ENCODE data around the gene LEMD1.
A peak's percentile ranks its signal among the peaks of the same experiment; 100 is the strongest.

Gene LEMD1

GRCh38 chr1:205356440-205357139 lies 65.3 kb downstream of the LEMD1 start, which contains the start of gene KLHDC8A:
KLHDC8A (minus strand) TSS chr1:205356922; CDS start chr1:205343604, 13,318 bp downstream.
- DNase-seq (ENCODE audit: low read depth in 4 of 4, low spot score in 1 of 4), result no peak

- DNase-seq (ENCODE audit: low read depth in 4 of 4, low spot score in 1 of 4), result no peak
Measured at GRCh38 chr1:205355075-205355453, 66.8 kb downstream of the LEMD1 start.

GRCh38 chr1:205354259-205355074 lies 67.4 kb downstream of the LEMD1 start:
- peak; percentile 36 to 45 (median 42) for DNase-seq (ENCODE audit: low read depth in 4 of 4, low spot score in 1 of 4)

GRCh38 chr1:205353612-205354011 lies 68.2 kb downstream of the LEMD1 start:
- no peak for DNase-seq (ENCODE audit: low read depth in 4 of 4, low spot score in 1 of 4)

- no peak for DNase-seq (ENCODE audit: low read depth in 4 of 4, low spot score in 1 of 4)
Measured at GRCh38 chr1:205353191-205353590, 68.7 kb downstream of the LEMD1 start.

GRCh38 chr1:205351984-205352713 lies 69.7 kb downstream of the LEMD1 start:
- no peak for DNase-seq (ENCODE audit: low read depth in 4 of 4, low spot score in 1 of 4)

- no peak for DNase-seq (ENCODE audit: low read depth in 4 of 4, low spot score in 1 of 4)
Measured at GRCh38 chr1:205350691-205351141, 71.1 kb downstream of the LEMD1 start.

- DNase-seq (ENCODE audit: low read depth in 4 of 4, low spot score in 1 of 4), result no peak
Measured at GRCh38 chr1:205350124-205350523, 71.7 kb downstream of the LEMD1 start.

GRCh38 chr1:205348554-205349487 lies 73.0 kb downstream of the LEMD1 start:
- DNase-seq (ENCODE audit: low read depth in 4 of 4, low spot score in 1 of 4), result no peak

GRCh38 chr1:205346956-205347574 lies 74.8 kb downstream of the LEMD1 start:
- DNase-seq (ENCODE audit: low read depth in 4 of 4, low spot score in 1 of 4), result no peak

GRCh38 chr1:205345761-205346160 lies 76.1 kb downstream of the LEMD1 start:
- DNase-seq (ENCODE audit: low read depth in 4 of 4, low spot score in 1 of 4), result no peak

GRCh38 chr1:205344066-205344928 lies 77.6 kb downstream of the LEMD1 start:
- DNase-seq (ENCODE audit: low read depth in 4 of 4, low spot score in 1 of 4), result peak in 2 of 4 experiments; percentile 18 to 29

- no peak for DNase-seq (ENCODE audit: low read depth in 4 of 4, low spot score in 1 of 4)
Measured at GRCh38 chr1:205343431-205344065, 78.3 kb downstream of the LEMD1 start.

GRCh38 chr1:205342986-205343385 lies 78.9 kb downstream of the LEMD1 start:
- DNase-seq (ENCODE audit: low read depth in 4 of 4, low spot score in 1 of 4), result no peak

- no peak for DNase-seq (ENCODE audit: low read depth in 4 of 4, low spot score in 1 of 4)
Measured at GRCh38 chr1:205340676-205341075, 81.2 kb downstream of the LEMD1 start.

- no peak for DNase-seq (ENCODE audit: low read depth in 4 of 4, low spot score in 1 of 4)
Measured at GRCh38 chr1:205339717-205340116, 82.1 kb downstream of the LEMD1 start.

GRCh38 chr1:205339197-205339702 lies 82.6 kb downstream of the LEMD1 start:
- no peak for DNase-seq (ENCODE audit: low read depth in 4 of 4, low spot score in 1 of 4)

GRCh38 chr1:205338011-205338410 lies 83.8 kb downstream of the LEMD1 start:
- DNase-seq (ENCODE audit: low read depth in 4 of 4, low spot score in 1 of 4), result no peak

Data from stimulated activated CD4-positive, alpha-beta T cell treated with anti-CD3 and anti-CD28 coated beads, Interleukin-1b, Interleukin-23, amount 100 ng/mL, for 24 hours (primary cell).